H9 (cell line): ENCODE results near the gene ZNF774. TPM values are rescaled to one million over a fixed set of nuclear protein-coding genes. Genes with fewer than 3 reads are reported as not detected.
A peak's percentile ranks its signal among the peaks of the same experiment; 100 is the strongest.

Experiments used
- DNase-seq: peaks from one replicate; pipeline ENCODE4 v3.0.0-alpha.2; 2017
- H2AFZ ChIP-seq: one replicate; pipeline ENCODE4 v1.6.1; 2013; ENCODE audit warnings: mild to moderate bottlenecking, low read length, control low read depth, moderate library complexity
- H2AK5ac ChIP-seq: 2 replicates; pipeline ENCODE4 v1.6.1; 2013; ENCODE audit warnings: low read length, control low read depth, mixed read lengths; ENCODE audit not compliant: insufficient read length
- H2BK120ac ChIP-seq: one replicate; pipeline ENCODE4 v1.6.1; 2013; ENCODE audit warnings: low read depth, mild to moderate bottlenecking, low read length, control low read depth, inconsistent platforms; ENCODE audit not compliant: poor library complexity, severe bottlenecking
- H2BK12ac ChIP-seq: 2 replicates; pipeline ENCODE4 v1.6.1; 2013; ENCODE audit warnings: low read length, control low read depth, mixed read lengths, low read depth; ENCODE audit not compliant: insufficient read length
- H2BK15ac ChIP-seq: 2 replicates; pipeline ENCODE4 v1.6.1; 2013; ENCODE audit warnings: low read depth, low read length, control low read depth
- H2BK20ac ChIP-seq: one replicate; pipeline ENCODE4 v1.6.1; 2013; ENCODE audit warnings: low read depth, mild to moderate bottlenecking, low read length, control low read depth, inconsistent platforms; ENCODE audit not compliant: poor library complexity, severe bottlenecking
- H2BK5ac ChIP-seq: 2 replicates; pipeline ENCODE4 v1.6.1; 2013; ENCODE audit warnings: low read length, control low read depth, mixed read lengths; ENCODE audit not compliant: insufficient read length
- H3K14ac ChIP-seq: 2 replicates; pipeline ENCODE4 v1.6.1; 2013; ENCODE audit warnings: low read length, control low read depth; ENCODE audit not compliant: insufficient read depth
- H3K18ac ChIP-seq: 2 replicates; pipeline ENCODE4 v1.6.1; 2013; ENCODE audit warnings: low read depth, mild to moderate bottlenecking, mixed read lengths, low read length, control low read depth; ENCODE audit not compliant: insufficient read length
- H3K23ac ChIP-seq: 2 replicates; pipeline ENCODE4 v1.6.1; 2013; ENCODE audit warnings: low read length, control low read depth, mixed read lengths, low read depth; ENCODE audit not compliant: insufficient read length
- H3K23me2 ChIP-seq: 2 replicates; pipeline ENCODE4 v1.6.1; 2013; ENCODE audit warnings: low read depth, mild to moderate bottlenecking, mixed read lengths, low read length, control low read depth; ENCODE audit not compliant: insufficient read length, poor library complexity, severe bottlenecking
- H3K27ac ChIP-seq: 2 replicates; pipeline ENCODE4 v1.5.1; 2013; ENCODE audit warnings: low read length, control low read depth, mixed read lengths, low read depth; ENCODE audit not compliant: insufficient read length
- H3K27me3 ChIP-seq: 2 replicates; pipeline ENCODE4 v1.6.1; 2013; ENCODE audit warnings: low read length, control low read depth, inconsistent platforms; ENCODE audit not compliant: insufficient read depth
- H3K4ac ChIP-seq: 2 replicates; pipeline ENCODE4 v1.6.1; 2013; ENCODE audit warnings: low read depth, mild to moderate bottlenecking, control low read depth, inconsistent platforms, low read length, moderate library complexity
- H3K4me1 ChIP-seq: 2 replicates; pipeline ENCODE4 v1.6.1; 2013; ENCODE audit warnings: low read length, control low read depth, inconsistent platforms; ENCODE audit not compliant: insufficient read depth
- H3K4me2 ChIP-seq: 2 replicates; pipeline ENCODE4 v1.6.1; 2013; ENCODE audit warnings: low read length, control low read depth, mixed read lengths; ENCODE audit not compliant: insufficient read length, insufficient read depth
- H3K56ac ChIP-seq: 2 replicates; pipeline ENCODE4 v1.6.1; 2013; ENCODE audit warnings: low read depth, mild to moderate bottlenecking, mixed read lengths, low read length, control low read depth; ENCODE audit not compliant: insufficient read length
- H3K79me1 ChIP-seq: 2 replicates; pipeline ENCODE4 v1.6.1; 2013; ENCODE audit warnings: low read depth, mild to moderate bottlenecking, moderate library complexity, low read length, control low read depth, inconsistent platforms; ENCODE audit not compliant: insufficient read depth, poor library complexity, severe bottlenecking
- H3K79me2 ChIP-seq: 2 replicates; pipeline ENCODE4 v1.6.1; 2013; ENCODE audit warnings: low read length, control low read depth, inconsistent platforms; ENCODE audit not compliant: insufficient read depth
- H3K9ac ChIP-seq: 2 replicates; pipeline ENCODE4 v1.6.1; 2013; ENCODE audit warnings: low read length, control low read depth, mixed read lengths; ENCODE audit not compliant: insufficient read length; ENCODE audit errors: extremely low read depth
- H3K9me3 ChIP-seq: one replicate; pipeline ENCODE4 v1.6.1; 2013; ENCODE audit warnings: low read depth, low read length, inconsistent platforms; ENCODE audit not compliant: control insufficient read depth
- H3T11ph ChIP-seq: one replicate; pipeline ENCODE4 v1.6.1; 2013; ENCODE audit warnings: mild to moderate bottlenecking, low read length, control low read depth, inconsistent platforms
- H4K20me1 ChIP-seq: one replicate; pipeline ENCODE4 v1.6.1; 2013; ENCODE audit not compliant: control insufficient read depth, insufficient read length, insufficient read depth
- H4K5ac ChIP-seq: 2 replicates; pipeline ENCODE4 v1.6.1; 2013; ENCODE audit warnings: low read depth, mild to moderate bottlenecking, mixed read lengths, low read length, control low read depth; ENCODE audit not compliant: insufficient read length
- H4K8ac ChIP-seq: replicated peaks from 2 replicates; pipeline ENCODE4 v1.6.1; 2013; ENCODE audit warnings: low read length, control low read depth, mixed read lengths, low read depth; ENCODE audit not compliant: insufficient read length
- H4K91ac ChIP-seq: 2 replicates; pipeline ENCODE4 v1.6.1; 2013; ENCODE audit warnings: low read depth, mild to moderate bottlenecking, moderate library complexity, mixed read lengths, low read length, control low read depth; ENCODE audit not compliant: insufficient read length
- H3K27ac Mint-ChIP-seq, 3 experiments: 2 replicates in 2 of 3; 3 replicates in 1 of 3; pipeline ENCODE4 v1.8.0; 2020 to 2021; ENCODE audit warnings: mixed read lengths in 3 of 3, mild to moderate bottlenecking in 1 of 3, moderate library complexity in 1 of 3
- H3K27me3 Mint-ChIP-seq: 2 replicates; pipeline ENCODE4 v1.8.0; 2021; ENCODE audit warnings: low read depth, mild to moderate bottlenecking, moderate library complexity, mixed read lengths
- H3K36me3 Mint-ChIP-seq, 3 experiments: 2 replicates in 2 of 3; 3 replicates in 1 of 3; pipeline ENCODE4 v1.8.0; 2020 to 2021; ENCODE audit warnings: low read depth in 3 of 3, mixed read lengths in 3 of 3; ENCODE audit not compliant: insufficient read depth in 1 of 3
- H3K4me1 Mint-ChIP-seq, 2 experiments: 2 replicates each; pipeline ENCODE4 v1.8.0; 2020; ENCODE audit warnings: mixed read lengths in 2 of 2
- H3K4me3 Mint-ChIP-seq, 2 experiments: 2 replicates in 1 of 2; 3 replicates in 1 of 2; pipeline ENCODE4 v1.8.0; 2020 to 2021; ENCODE audit warnings: mild to moderate bottlenecking in 2 of 2, mixed read lengths in 2 of 2, moderate library complexity in 1 of 2
- H3K9me3 Mint-ChIP-seq, 2 experiments: 2 replicates in 1 of 2; 3 replicates in 1 of 2; pipeline ENCODE4 v1.8.0; 2020; ENCODE audit warnings: mild to moderate bottlenecking in 2 of 2, mixed read lengths in 2 of 2, moderate library complexity in 1 of 2
- WGBS: extraction: QIAGEN DNeasy Blood & Tissue Kit; methylation state at CpG from one replicate; pipeline ENCODE4 v1.1.7; 2013; ENCODE audit warnings: missing lambda C conversion rate, low lambda C conversion rate, mixed read lengths; ENCODE audit not compliant: insufficient read length; ENCODE audit errors: extremely low coverage; 5-methylcytosine and 5-hydroxymethylcytosine counted together
- total RNA-seq: library from RNA; stranded (reverse); gene quantifications from 2 replicates; pipeline ENCODE4 v1.2.1, GENCODE V29; 2021
- TF ChIP-seq, protein P1 (sequence below): fragments of 200-600 bp; sonication (generic); conservative IDR thresholded peaks from 3 replicates; pipeline ENCODE4 v1.8.0; 2021; ENCODE audit warnings: antibody characterized with exemption, mild to moderate bottlenecking

ZNF774 gene
- total RNA-seq, 1 experiment from 2014 or later, result 2.5 TPM

DNA sequence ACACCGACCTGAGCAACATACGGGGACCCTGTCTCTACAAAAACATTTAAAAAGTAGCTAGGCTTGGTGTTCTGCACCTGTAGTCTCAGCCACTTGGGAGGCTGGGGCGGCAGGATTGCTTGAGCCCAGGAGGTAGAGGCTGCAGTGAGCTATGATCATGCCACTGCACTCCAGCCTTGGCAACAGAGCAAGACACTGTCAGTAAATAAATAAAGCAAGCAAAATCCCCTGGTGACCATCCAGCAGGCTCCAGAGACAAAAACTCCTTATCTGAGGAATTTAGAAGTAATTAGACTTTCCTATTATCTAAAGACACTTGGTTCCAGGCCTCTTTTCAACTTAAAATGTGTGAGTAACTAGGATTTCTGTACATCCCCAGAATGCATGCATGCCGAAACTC is 29.5 kb upstream of the ZNF774 start:
- no peak overlapping the region for H2BK20ac ChIP-seq
- H3K4me2 ChIP-seq, result no peak overlapping the region
- TF ChIP-seq, protein P1, sequence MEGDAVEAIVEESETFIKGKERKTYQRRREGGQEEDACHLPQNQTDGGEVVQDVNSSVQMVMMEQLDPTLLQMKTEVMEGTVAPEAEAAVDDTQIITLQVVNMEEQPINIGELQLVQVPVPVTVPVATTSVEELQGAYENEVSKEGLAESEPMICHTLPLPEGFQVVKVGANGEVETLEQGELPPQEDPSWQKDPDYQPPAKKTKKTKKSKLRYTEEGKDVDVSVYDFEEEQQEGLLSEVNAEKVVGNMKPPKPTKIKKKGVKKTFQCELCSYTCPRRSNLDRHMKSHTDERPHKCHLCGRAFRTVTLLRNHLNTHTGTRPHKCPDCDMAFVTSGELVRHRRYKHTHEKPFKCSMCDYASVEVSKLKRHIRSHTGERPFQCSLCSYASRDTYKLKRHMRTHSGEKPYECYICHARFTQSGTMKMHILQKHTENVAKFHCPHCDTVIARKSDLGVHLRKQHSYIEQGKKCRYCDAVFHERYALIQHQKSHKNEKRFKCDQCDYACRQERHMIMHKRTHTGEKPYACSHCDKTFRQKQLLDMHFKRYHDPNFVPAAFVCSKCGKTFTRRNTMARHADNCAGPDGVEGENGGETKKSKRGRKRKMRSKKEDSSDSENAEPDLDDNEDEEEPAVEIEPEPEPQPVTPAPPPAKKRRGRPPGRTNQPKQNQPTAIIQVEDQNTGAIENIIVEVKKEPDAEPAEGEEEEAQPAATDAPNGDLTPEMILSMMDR, result no peak
- H2BK12ac ChIP-seq, result no peak overlapping the region
- H3K23ac ChIP-seq, result no peak overlapping the region
- no peak overlapping the region for H3K27ac ChIP-seq
- H3T11ph ChIP-seq, result no peak overlapping the region
- no peak for DNase-seq
- H3K9me3 Mint-ChIP-seq, result no peaks in the 10 kb centered on the region
- H3K9me3 ChIP-seq, result no peaks in the 10 kb centered on the region
- H3K18ac ChIP-seq, result no peak overlapping the region
- no peak overlapping the region for H3K9ac ChIP-seq
- no peaks in the 10 kb centered on the region for H3K36me3 Mint-ChIP-seq
- H3K56ac ChIP-seq, result no peak overlapping the region
- H4K5ac ChIP-seq, result no peak overlapping the region
- H3K27me3 Mint-ChIP-seq, result no peaks in the 10 kb centered on the region
- H4K91ac ChIP-seq, result no peak overlapping the region
- no peak overlapping the region for H2BK5ac ChIP-seq
- no peaks in the 10 kb centered on the region for H4K20me1 ChIP-seq
- H3K4me1 ChIP-seq, result no peaks in the 10 kb centered on the region
- no peak overlapping the region for H2AK5ac ChIP-seq
- H2BK15ac ChIP-seq, result no peak overlapping the region
- H3K27me3 ChIP-seq, result no peaks in the 10 kb centered on the region
- peaks cover 3% of the 10 kb centered on the region for H3K23me2 ChIP-seq
- H2BK120ac ChIP-seq, result no peak overlapping the region
- peak overlapping the region in 1 of 3 experiments; percentile 48; a peak in 1 of 7 replicates for H3K27ac Mint-ChIP-seq
- no peak overlapping the region for H3K4ac ChIP-seq
- no CpG with 5 or more reads among the region's 4 CpGs for WGBS
- no peaks in the 10 kb centered on the region for H3K79me1 ChIP-seq
- no peaks in the 10 kb centered on the region for H3K79me2 ChIP-seq
- no peak overlapping the region for H3K14ac ChIP-seq
- H3K4me1 Mint-ChIP-seq, result peaks cover 10 to 13% of the 10 kb centered on the region in 2 experiments
- H4K8ac ChIP-seq, result no peak overlapping the region
- H3K4me3 Mint-ChIP-seq, result no peak overlapping the region
- H2AFZ ChIP-seq, result no peak overlapping the region
